ENCODE results near the gene TRIM32. TPM values are rescaled to one million over a fixed set of nuclear protein-coding genes. Genes with fewer than 3 reads are reported as not detected.

TRIM32 gene
- polyA plus RNA-seq, 1 of the 3 experiments (the other 2 are of a cell fraction) = 10.2 TPM

DNA sequence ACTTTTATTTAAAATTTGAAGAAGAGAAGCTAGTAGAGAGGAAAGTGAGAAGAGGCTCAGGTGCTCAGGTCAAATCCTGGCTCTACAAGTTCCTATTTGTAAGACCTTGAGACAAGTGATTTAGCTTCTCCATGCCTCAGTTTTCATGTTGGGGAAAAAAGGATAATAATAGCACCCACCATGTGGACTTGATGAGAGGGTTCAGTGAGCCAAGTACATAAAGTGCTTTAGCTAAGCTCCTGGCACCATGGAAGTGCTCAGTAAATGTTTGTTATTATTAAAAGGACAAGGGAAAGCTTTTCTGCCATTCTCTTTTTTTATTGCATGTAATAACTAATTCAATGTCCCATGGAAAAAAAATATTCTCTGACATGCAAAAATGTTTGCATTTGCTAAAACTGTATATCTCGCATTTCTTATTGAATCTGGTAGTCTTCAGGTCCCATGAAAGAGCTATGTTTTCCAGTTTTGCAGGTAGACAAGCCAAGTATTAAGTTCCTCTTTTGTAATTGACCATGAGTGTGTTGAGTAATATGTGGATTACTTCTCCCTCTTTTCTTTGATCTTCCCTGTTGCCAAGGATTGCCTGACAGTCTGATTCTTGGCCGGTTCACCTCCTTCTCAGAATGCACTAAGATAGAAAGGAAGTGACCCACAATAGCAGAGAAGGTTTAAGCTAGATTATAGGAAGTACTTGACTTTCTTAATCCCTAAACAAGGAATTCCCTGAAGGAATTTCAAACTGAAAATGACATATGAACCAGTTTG, 45.6 kb upstream of the TRIM32 start:
- no peak overlapping the region for H2AFZ ChIP-seq (ENCODE audit: low read depth)
- H3K36me3 ChIP-seq (replicated peaks in 1 of 2; ENCODE audit: control insufficient read depth in 1 of 2, insufficient read depth in 2 of 2, low read length in 1 of 2) = no peaks in the 10 kb centered on the region
- H3K4me3 ChIP-seq (ENCODE audit: low read depth in 2 of 2, low read length in 1 of 2) = no peak overlapping the region
- 87% methylated on average over 2 of the region's 2 CpGs for WGBS (ENCODE audit: low lambda C conversion rate)
- H3K9me3 ChIP-seq = no peaks in the 10 kb centered on the region
- no peaks in the 10 kb centered on the region for H3K9me2 ChIP-seq
- ChIA-PET CTCF (interaction anchor here (0.6 to 8.6 kb wide), 6 partner anchors 69 to 1068 kb away, joined by 3 to 58 read pairs (median 4); no protein-coding TSS in a partner anchor), POLR2A (no interaction called here)
- no peak overlapping the region for H3K27ac ChIP-seq (ENCODE audit: low read depth in 2 of 2, low read length in 1 of 2)
- peaks cover 6 to 15% of the 10 kb centered on the region in 2 experiments; a peak in 2 of 4 replicates for H3K4me1 ChIP-seq (ENCODE audit: control insufficient read depth in 1 of 2, insufficient read depth in 2 of 2, low read depth in 1 of 2, low read length in 1 of 2)
- H4K20me1 ChIP-seq (ENCODE audit: insufficient read depth) = no peaks in the 10 kb centered on the region
- H3K9ac ChIP-seq = no peak overlapping the region
- no peak for DNase-seq
- H3K79me2 ChIP-seq (ENCODE audit: insufficient read depth) = no peaks in the 10 kb centered on the region
- H3F3A ChIP-seq (replicated peaks; ENCODE audit: insufficient read depth) = peaks cover 3% of the 10 kb centered on the region
- no peak overlapping the region for H3K4me2 ChIP-seq
- H3K27me3 ChIP-seq (ENCODE audit: insufficient read depth) = no peaks in the 10 kb centered on the region
- TF ChIP-seq RFX5 (IDR thresholded peaks at IDR 0.05; ENCODE audit: low read length) (no peak), RCOR1 (IDR thresholded peaks at IDR 0.05; ENCODE audit: low read length) (no peak), RAD21 (IDR thresholded peaks at IDR 0.05; ENCODE audit: low read length) (no peak), NFIC (IDR thresholded peaks at IDR 0.05; ENCODE audit: borderline replicate concordance) (no peak), MXI1 (IDR thresholded peaks at IDR 0.05; ENCODE audit: low read depth, low read length) (no peak), JUND (IDR thresholded peaks at IDR 0.05) (no peak), TCF12 (IDR thresholded peaks at IDR 0.05) (no peak), TAF1 (IDR thresholded peaks at IDR 0.05; ENCODE audit: borderline replicate concordance, low read depth, low read length) (no peak), RXRA (IDR thresholded peaks at IDR 0.05; ENCODE audit: borderline replicate concordance, low read depth) (no peak), SIN3A (IDR thresholded peaks at IDR 0.05; ENCODE audit: borderline replicate concordance, low read depth, low read length) (no peak)
- TF ChIP-seq, protein P1, sequence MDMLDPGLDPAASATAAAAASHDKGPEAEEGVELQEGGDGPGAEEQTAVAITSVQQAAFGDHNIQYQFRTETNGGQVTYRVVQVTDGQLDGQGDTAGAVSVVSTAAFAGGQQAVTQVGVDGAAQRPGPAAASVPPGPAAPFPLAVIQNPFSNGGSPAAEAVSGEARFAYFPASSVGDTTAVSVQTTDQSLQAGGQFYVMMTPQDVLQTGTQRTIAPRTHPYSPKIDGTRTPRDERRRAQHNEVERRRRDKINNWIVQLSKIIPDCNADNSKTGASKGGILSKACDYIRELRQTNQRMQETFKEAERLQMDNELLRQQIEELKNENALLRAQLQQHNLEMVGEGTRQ (IDR thresholded peaks at IDR 0.05; ENCODE audit: borderline replicate concordance, low read depth, low read length) = no peak
- TF ChIP-seq, protein P2, sequence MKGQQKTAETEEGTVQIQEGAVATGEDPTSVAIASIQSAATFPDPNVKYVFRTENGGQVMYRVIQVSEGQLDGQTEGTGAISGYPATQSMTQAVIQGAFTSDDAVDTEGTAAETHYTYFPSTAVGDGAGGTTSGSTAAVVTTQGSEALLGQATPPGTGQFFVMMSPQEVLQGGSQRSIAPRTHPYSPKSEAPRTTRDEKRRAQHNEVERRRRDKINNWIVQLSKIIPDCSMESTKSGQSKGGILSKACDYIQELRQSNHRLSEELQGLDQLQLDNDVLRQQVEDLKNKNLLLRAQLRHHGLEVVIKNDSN (IDR thresholded peaks at IDR 0.05; ENCODE audit: borderline replicate concordance, low read depth) = no peak
- TF ChIP-seq, protein P3, sequence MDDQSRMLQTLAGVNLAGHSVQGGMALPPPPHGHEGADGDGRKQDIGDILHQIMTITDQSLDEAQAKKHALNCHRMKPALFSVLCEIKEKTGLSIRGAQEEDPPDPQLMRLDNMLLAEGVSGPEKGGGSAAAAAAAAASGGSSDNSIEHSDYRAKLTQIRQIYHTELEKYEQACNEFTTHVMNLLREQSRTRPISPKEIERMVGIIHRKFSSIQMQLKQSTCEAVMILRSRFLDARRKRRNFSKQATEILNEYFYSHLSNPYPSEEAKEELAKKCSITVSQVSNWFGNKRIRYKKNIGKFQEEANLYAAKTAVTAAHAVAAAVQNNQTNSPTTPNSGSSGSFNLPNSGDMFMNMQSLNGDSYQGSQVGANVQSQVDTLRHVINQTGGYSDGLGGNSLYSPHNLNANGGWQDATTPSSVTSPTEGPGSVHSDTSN (IDR thresholded peaks at IDR 0.05) = no peak

DNA sequence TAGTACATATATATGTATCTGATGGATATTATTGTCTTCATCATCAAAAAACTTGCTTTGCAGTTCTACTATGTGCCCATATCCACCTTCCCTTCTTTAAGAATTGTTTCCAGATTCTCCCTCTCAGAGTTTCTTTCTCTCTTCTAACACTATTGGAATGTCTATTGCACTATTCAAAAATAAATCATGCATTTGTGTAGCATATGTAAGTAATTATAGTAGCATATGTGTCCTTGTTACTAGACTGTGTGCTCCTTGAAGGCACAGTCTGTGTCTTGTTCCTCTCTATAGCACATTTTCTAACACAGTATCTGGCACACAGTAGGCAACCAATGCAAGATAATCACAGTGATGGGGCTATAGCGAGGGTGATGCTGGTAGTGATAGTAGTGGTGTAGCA, 43.4 kb upstream of the TRIM32 start:
- no peak overlapping the region for H3K4me2 ChIP-seq
- no peaks in the 10 kb centered on the region for H4K20me1 ChIP-seq (ENCODE audit: insufficient read depth)
- CTCF ChIA-PET = interaction anchor here (0.8 to 8.6 kb wide), 2 partner anchors 494 to 1051 kb away, joined by 3 to 58 read pairs; no protein-coding TSS in a partner anchor
- POLR2A ChIA-PET = no interaction called here
- H3K9me3 ChIP-seq = no peaks in the 10 kb centered on the region
- no peak for DNase-seq
- H3K9ac ChIP-seq = no peak overlapping the region
- H3K79me2 ChIP-seq (ENCODE audit: insufficient read depth) = no peaks in the 10 kb centered on the region
- H2AFZ ChIP-seq (ENCODE audit: low read depth) = no peak overlapping the region
- no peaks in the 10 kb centered on the region for H3K36me3 ChIP-seq (replicated peaks in 1 of 2; ENCODE audit: control insufficient read depth in 1 of 2, insufficient read depth in 2 of 2, low read length in 1 of 2)
- no peaks in the 10 kb centered on the region for H3K9me2 ChIP-seq
- peaks cover 3% of the 10 kb centered on the region for H3F3A ChIP-seq (replicated peaks; ENCODE audit: insufficient read depth)
- no peak overlapping the region for H3K27ac ChIP-seq (ENCODE audit: low read depth in 2 of 2, low read length in 1 of 2)
- 94% methylated on average over 1 of the region's 1 CpG for WGBS (ENCODE audit: low lambda C conversion rate)
- H3K27me3 ChIP-seq (ENCODE audit: insufficient read depth) = no peaks in the 10 kb centered on the region
- no peak for TF ChIP-seq SMC3 (IDR thresholded peaks at IDR 0.05; ENCODE audit: low read depth, low read length)
- TF ChIP-seq TCF12 (IDR thresholded peaks at IDR 0.05) = peak; percentile 60; the same call in 1 of the 2 replicates
- no peak overlapping the region for H3K4me3 ChIP-seq (ENCODE audit: low read depth in 2 of 2, low read length in 1 of 2)
- H3K4me1 ChIP-seq (ENCODE audit: control insufficient read depth in 1 of 2, insufficient read depth in 2 of 2, low read depth in 1 of 2, low read length in 1 of 2) = peaks cover 6 to 20% of the 10 kb centered on the region in 2 experiments; a peak in 2 of 4 replicates
